Embryonic facial prominence (tissue), 1 donor: ENCODE data around the gene NTNG1.

ENCODE experiments used
- DNase-seq: peaks from one replicate; pipeline ENCODE4 v3.0.0-alpha.2; 2016; ENCODE audit errors: extremely low spot score

Gene NTNG1

DNA sequence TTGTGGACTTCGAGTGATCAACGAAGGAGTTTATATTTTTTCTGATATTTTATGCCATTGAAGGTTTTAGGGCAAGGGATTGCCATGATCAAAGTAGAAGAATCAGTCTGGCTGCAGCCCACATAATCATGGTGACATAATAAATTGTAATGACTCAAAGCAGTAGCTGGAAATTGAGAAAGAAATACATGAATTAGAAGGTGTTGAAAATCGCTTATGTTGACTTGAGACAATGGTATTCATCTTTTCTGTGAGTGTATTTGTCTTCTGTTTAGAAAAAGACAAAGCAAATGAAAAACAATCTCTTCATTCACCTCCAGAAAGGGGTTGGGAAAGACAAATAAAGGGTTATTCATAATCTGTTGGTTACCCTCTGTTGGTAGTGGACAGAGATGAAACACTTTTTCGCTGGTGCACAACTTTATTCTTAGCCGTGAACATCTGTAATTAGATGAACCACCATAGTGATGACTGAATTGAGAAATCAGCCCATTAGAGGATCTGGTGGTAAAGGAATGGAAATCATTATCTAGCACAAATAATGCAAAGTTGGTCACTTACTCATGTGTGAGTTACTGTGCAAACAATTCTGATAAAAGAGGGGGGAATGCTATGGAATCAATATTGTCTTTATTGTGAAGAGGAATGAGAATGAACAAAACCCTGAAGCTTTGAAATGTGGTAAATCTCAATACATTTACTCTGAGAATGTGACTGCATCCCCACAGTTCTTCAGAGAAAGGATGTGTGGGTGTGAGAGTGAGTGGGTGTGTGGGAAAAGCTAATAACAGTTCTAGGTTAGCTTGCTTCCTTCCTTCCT is 121.8 kb downstream of the NTNG1 start:
- DNase-seq = no peak

DNA sequence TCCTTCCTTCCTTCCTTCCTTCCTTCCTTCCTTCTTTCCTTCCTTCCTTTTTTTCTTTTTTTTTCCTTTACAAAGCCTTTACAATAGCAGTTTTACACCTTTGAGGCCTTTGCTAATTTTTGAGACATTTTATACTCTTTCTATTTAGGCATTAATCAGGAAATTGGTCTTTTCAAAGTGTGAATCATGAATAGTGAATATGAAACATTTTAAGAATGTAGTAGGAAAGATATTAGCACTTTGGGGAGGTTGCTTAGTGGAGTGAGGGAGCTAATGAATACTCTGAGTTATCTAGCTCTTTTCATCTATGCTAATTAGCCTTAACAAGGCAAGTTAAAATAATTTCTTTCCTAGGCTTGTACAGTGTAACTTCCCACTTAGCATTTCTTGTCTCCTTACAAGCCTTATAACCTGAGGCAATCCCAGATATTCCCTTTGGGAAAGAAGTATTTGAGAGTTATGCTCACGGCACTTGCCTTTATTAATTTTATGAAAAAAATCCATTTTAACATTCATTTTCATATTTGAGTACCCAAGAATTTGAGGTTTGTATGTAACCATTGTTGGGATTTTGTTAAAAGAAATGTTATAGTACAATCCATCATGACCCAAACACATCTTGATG is 122.6 kb downstream of the NTNG1 start:
- no peak for DNase-seq

DNA sequence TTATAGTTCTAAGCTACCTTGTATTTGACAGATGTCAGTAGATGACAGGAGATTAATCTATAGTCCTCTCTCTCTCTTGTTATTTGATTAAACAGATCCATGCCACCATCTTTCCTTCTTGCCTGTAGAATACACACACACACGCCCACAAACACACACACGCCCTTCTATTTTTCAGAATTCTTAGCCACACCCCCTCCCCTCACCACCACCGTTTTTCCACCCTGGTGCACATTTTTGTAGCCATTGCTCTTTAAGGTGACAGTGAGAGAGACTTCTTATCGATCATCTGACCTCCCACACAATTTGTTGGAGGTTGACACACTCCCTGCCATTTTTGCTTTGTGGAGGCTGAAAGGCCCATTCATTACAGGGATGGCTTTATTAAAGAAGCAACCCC is 123.2 kb downstream of the NTNG1 start:
- no peak for DNase-seq

DNA sequence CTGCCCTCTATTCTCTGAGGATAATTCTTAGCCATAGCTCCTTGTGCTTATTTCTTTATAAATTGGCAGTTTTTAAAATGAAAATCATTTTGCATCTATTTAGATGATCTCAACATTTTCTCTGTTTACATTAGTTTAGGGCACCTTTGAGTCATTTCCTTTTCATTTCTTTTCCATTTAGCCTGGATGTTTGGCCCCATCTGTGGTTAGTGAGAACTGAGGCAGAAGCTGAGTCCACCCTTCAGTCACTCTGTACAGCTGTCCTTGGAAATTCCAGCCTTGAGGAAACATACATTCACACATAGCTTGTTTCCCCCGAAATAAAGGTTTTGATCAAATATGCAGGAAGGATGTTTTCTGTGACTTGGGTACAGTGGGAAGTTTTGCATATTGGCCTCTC is 123.7 kb downstream of the NTNG1 start:
- no peak for DNase-seq

DNA sequence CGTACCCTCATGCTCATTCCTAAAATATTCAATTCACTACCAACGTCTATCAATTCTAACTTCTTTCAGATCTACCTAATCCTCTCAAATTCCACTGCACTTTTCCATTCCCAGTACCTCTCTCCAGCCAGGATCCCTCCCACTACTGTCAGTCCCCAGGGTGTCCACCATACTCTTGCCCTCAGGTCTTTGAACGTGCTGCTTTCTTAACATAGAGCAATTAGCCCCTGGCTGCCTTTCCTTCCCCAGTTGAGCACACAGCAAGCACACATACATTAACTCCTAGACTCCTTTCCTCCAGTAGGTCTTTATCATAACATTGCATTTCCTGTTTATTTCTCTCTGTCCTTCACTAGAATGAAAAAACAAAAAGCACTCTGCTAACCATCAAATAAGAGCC is 126.7 kb downstream of the NTNG1 start:
- DNase-seq = no peak

DNA sequence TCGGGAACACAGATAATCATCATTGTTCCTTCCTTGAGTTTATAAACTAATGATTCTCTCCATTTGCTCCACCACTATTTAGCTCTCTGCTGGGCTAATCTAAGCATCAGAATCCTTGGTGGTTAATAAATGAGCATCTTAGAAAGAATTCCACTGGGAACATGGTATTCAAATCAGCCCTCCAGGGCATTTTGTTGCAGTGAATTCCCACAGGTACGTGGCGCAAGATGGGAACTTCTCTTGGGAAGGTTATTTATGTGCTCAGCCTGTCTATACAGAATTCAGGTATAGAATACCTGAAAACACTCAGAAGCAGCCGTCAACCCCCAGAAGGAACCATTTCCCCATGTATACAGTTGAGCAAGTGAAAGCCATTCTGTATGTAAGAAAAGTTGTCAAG is 131.5 kb downstream of the NTNG1 start:
- DNase-seq = no peak

DNA sequence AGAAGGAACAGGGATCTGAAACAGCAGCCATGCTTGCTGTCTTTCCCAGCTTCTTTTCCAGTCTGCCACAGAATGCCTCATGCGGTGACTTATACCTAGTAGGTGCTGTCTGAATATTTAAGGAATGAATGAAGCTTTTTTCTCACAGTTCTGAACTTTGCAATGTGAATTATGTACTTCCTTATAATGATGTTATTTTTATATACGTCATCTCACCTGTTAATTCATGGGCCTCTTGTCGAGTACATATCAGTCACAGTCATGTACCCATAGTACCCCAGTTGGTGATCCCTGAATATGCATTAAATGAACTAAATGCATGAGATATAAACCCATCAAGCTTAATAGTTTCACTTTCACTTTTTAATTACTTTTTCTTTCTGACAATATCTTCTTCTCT is 132.7 kb downstream of the NTNG1 start:
- DNase-seq = no peak

DNA sequence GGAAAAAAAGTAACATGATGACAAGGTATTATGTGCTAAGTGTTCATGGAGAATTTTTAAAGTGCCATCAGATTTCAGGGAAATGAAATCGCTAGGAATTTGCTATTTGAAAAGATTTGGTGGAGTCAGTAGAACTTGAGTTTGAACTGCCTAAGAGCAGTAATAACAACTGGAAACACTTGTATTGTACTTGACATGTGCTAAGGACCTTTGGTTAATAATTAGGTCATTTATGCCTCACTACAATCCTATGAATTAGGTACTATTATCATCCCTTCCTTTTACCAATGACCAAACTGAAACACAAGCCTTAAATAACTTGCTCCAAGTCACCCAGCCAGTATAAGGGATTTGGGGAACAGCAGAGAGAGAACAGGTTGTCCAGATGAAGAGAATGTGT is 133.4 kb downstream of the NTNG1 start:
- DNase-seq = no peak

DNA sequence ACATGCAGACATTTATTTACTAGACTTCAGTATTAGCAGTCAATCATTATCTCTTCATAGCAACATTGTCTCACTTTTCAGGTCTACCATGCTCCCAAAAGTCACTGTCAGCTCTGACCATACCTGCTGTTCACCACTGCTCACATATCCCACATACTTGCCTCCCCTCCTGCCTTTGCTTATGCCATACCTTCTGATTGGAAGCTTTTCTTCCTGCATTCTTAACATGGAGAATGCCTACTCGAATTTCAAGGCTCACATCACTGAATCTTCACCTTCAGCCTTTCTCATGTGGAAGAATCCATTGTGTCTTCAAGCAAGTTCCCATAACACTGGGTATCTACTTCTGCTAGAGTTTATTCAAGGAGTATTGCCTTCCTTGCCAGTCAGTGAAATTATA is 135.4 kb downstream of the NTNG1 start:
- DNase-seq = no peak

DNA sequence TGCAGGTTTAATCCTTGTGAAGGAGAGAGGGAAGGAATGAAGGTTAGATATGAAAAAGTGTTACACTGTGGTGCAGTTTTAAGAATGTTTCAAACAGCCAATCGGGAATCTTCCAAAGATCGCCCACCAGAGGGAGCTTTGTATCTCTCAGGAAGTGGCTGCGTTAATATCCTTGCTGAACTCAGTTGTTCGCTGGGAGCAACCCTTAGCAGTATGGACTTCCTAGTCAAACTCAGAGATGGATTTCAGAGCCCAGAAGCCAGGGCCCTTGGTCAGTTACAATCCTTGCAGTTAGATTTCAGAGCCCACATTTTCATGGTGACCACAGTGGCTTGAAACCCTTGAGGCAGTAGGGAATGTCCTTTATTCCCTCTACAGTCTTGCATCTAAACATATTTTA is 136.2 kb downstream of the NTNG1 start:
- DNase-seq = no peak

DNA sequence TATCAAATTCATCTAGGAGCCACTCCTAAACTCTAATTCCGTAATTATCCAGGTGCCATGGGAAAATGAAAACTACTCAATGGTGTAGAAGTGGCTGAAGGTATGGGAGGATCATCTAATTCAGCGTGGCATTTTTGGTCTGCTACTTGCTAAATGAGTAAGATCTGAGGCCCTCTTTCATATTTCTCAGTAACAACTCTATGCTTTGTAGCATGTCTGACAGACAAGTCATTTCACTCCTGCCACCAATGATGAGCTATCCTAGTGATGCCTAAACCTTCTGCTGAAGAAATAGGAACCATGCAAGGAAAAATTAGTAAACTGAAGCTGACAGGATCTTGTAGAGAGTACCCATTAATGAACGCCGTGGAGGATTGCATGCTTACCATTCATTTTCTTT is 145.3 kb downstream of the NTNG1 start:
- DNase-seq = no peak

DNA sequence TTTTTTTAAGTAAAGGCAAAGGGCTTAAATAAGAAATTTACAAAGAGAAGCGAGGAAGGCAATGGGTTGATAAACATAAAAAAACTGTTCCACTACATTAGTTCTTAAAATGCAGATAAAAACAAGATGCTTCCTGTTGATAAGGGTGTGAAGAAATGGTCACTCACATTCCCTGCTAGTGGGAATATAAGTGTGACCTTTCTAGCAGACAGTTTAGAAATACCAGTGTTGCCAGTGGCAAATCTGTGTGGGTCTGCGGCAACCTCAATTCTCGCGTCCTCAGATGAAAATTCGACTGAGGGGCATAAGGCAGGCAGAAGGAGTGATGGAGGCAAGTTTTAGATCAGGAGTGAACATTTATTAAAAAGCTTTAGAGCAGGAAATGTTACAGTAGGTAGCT is 151.1 kb downstream of the NTNG1 start:
- no peak for DNase-seq

DNA sequence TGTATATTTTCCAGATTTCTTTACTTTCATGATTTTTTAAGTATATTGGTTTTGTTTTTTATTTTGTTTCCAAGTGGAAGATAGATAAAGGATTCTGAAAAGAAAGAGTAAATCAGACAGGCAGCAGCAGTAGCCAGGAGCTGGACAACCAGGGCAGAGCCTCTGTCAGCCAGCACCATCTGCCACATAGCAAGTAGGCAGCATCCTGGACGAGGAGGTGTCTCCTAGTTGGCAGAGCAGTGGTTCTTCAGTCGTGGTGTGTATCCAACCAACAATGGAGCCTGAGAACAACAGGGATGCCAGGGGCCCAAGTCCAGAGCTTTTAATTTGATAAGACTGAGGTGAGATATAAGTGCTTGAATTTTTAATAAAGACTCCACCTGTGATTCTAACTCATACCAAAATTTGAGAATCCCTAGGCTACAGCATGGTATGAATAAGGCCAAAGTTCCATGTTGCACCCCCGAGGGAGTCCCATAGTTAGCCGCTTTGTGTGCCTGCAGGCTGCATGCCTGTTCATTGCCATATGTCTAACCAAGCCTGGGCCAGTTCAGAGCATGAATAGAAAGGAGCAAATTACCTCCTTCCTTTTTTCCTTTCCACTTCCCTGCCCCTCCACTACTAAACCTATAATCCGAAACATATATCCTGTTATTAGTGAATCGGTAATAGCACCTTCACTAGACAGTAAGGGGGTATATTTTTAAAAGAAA is 153.2 kb downstream of the NTNG1 start:
- DNase-seq = no peak

DNA sequence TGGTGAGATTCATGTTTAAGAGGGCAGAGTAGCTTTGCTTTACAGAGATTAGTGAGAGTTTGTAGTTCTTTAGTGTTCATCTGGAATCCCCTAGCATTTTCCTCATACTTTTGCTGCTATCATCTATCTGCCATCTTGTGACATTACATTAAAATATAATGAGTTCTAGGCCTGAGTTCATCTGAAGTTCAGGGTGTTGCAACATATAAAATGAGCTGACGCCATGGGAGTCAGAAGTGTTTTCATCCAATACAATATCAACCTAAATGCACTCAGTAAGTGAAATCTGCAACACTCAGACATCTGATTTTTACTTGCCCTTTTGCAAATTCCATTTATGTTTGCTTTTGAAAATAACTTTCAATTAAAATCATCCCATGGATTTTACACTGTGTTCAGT is 153.8 kb downstream of the NTNG1 start:
- DNase-seq = no peak

DNA sequence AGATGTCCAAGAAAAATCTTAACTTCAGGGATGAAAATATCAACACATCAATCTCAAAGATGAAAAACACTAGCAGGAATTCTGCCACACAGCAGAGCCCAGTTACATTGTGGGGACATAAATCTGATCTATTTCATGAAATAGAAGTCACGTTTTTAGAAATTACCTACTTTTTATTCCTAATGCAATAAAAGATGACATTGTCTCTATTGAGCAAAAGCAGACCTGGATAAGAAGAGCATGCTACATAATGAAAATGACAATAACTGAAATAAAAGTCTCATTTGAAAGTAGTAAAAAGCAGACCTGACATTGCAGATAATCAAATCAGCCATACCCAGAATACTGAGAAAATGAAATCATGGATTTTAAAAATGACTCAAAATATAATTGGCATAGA is 156.8 kb downstream of the NTNG1 start:
- DNase-seq = no peak

DNA sequence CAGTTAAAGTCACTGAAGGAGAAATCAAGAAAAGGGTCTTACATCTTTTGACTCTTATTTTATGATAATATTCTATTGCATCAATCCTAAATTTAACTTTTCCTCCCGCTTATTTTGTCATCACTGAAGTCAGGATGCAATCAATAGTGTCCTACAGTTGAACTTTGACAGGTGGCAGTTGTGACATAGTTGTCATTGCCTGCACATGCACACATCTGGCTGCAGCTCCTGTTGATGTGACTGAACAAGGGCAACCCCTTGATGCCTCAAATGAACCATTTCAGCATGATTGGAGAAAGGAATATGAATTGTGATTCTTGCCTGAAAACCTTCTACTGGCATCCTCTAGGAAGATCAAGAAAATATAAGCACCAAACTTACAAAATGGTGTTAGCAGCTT is 157.7 kb downstream of the NTNG1 start:
- DNase-seq = no peak

DNA sequence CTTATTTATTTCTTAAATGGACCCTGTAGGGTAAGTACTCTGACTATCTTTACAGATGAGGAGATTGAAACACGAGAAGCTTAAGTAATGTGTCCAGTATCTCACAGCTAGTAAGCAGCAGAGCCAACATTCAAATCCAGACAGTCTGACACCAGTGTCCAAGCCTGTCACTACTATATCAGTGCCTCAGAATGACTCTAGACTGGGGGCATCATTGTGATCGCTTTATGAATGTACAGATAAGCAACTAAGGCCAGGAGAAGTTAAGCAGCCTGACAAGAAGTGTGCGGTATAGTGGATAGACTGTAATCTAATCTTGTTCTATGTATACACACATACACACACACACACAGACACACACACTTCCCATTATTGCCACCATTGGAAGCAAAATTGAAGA is 158.7 kb downstream of the NTNG1 start:
- DNase-seq = no peak

DNA sequence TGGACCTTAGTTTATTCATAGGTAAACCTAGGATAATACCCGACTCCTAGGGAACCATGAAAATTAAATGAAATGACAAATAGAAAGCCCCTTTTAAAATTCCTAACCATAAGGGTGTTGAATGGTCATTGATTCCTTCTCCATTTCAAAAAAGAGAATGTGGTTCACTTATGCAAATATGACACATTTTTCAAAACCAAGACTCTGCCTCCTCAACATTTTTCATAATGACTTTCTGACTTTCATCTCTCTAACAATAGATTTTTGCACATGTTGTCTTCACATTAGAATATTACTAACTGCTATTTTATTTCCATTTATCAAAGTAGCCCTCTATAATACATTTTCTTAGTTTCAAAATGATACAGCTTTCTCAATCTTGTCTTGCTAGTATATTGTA is 169.1 kb downstream of the NTNG1 start:
- no peak for DNase-seq

DNA sequence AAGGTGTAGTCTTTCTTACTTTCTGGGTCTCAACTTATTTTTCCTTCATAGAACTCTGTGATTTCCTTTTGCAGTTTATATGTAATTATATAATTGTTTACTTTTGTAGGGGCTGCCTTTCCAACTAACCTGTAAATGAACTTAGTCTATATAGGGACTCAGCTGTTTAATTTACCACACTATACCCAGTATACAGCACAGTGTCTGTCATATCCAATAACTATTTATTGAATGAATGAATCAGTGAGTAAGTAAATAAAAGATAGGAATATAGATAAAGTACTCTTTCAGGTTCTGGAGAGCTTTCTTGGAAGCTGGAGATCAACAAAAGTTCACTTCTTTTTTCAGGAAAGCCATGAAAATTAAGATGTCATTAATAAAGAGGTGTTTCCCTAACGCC is 174.8 kb downstream of the NTNG1 start:
- DNase-seq = no peak

DNA sequence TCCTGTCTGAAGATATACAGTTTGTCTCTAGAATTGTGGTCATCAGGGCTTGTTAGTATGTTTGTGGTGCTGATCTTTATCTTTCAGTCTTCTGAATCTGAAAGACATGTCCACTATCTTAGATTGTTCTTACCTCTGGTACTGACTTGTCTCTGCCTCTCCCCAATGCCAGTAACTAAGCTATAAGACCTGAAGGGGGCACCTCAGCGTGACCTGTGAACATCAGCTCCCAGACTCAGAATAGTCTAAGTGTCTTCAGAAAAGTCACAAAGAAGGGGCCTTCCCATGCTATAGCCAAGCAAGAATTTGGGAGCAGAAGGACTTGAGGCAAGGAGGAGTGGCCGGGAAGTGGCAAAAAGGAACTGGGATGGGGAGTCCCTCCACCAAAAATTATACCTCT is 178.1 kb downstream of the NTNG1 start:
- DNase-seq = no peak

DNA sequence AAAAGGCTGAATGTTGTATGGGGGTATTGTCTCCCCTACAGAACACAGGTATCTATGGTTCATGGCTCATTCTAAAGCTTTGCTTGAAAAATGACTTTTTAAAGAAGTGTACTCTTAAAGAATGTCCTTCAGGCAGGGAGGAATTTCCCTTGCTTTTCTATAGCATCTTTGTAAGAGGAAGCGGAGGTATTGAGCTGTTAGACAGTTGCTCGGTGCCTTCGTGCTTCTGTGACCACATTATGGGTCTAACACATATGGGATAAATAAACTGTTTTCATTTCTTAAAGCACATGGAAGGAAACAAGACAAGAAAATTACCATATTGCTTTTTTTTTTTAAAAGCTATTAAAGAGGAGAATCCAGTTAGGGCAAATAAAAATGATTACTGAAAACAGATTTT is 182.9 kb downstream of the NTNG1 start:
- DNase-seq = no peak

DNA sequence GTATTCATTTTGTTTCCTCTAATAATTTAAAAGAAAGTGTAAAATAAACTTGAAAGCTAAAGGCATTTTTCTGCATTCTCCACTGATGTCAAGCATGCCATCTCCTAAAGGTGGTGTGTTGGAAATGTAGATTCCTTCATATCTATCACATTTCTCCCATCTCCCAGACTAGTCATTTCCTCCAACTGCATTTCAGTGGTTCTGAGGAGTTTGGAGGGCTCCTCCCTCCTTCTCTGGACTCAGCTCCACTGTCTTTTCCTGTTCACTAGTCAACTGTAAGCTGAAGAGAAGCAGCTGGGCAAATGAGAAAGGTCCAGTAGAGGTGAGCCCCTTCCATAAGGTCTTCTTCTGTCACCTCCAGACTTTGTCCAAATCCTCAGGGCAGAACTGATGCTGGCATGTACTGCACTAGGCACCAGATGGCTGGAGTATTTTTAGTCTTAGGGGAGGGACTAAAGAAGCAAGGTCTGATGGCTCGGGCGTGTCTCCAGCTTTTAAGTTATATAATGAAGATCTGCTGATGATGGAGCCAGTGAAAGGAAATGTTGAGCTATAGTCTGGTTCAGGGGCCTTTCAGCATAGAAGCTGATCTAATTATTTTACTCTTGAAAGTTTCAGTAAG is 186.1 kb downstream of the NTNG1 start:
- DNase-seq = no peak

DNA sequence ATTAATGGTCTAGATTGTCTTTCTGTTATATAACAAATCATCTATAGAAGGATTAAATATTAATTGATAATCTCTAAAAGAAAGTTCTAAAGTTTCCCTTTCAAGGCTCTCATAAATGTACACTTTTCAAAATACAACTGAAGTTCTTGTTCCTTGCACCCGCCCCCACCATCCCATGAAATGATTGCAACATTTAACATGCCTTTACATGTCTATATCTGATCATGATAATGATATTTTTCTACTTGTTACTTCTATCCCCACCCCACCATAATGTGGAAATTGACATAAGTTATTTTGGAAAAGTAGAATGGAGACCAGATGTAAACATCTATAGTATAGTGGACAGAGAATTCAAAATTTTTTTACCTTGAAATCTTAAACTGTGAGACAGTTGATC is 186.6 kb downstream of the NTNG1 start:
- no peak for DNase-seq
